ENCODE results near the gene FAM156A.
A peak's percentile ranks its signal among the peaks of the same experiment; 100 is the strongest.
"Not testable (repeated sequence)": the region's sequence is repeated elsewhere in the genome, so short reads cannot be mapped to it uniquely, and the experiment has no call there.

The FAM156A gene

DNA sequence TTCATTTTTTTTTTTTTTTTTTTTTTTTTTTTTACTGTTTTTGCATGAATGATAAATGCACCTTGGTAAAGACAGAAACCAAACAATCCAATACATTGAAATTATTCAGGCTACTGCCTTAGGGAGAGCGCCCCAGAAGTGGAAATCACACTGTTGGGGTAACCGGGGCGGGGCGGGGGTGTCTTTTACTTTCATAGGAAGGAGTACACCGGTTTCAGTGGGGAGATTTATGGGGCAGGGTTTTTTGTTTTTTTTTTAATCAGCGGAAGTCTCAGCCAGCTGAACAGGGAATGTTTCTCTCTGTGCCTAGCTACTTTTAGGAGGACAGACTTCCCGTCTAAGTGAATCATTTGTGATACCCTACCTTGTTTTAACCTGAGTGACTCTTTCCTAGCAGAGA is 643 bp upstream of the FAM156A start:
- DNase-seq: not testable (repeated sequence)

DNA sequence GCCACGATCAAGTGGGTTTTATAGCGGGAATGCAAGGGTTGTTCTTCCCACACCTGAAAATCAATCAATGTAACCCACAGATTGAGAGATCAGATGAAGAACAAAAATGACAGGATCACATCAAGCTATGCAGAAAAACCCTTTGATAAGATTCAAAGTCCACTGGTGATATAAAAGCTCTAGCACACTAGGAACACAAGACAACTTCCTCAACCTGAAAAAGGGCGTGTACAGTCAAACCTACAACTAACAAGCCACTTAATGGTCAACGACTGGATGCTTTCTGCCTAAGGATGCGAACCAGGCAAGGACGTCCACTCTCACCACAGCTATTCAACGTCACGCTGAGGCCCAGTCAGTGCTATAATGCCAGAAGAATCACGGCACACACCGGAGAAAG is 8.4 kb downstream of the FAM156A start:
- DNase-seq: not testable (repeated sequence)

DNA sequence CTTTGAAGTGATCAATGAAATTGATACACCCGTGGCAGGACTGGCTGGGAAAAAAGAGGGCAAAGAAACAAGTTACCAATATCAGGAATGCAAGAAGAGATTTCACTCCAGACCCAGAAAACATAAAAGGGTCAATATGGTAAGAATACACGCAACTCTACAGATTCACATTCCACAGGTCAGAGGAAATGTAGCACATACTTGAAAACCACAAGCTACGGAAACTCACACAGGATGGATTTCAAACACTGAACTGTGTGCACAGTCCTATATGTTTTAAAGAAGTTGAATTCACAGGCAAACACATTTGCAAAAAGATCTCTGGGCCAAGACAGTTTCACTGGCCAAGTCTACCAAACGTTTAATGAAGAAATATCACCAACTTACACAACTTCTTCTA is 9.0 kb downstream of the FAM156A start:
- DNase-seq: not testable (repeated sequence)

DNA sequence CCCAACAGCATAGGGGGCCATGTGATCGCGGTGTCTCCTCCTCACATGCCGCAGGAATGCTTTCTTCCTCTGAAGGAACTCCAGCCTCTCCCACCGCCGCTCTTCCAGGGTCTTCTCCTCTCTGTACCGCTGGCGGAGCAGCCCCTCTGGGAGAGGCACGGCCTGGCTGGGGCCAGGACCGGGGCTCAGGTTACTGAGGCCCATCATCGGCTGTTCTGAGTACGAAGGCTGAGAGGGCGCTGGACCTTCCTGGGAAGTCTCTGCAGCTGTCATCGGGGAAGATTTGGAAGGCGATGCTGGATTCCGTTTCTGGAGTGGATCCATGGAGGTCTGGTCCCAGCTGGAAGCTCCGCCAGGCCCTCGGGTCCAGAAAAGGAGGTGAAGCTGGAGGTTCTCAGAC is 10.1 kb downstream of the FAM156A start:
- DNase-seq: not testable (repeated sequence)

DNA sequence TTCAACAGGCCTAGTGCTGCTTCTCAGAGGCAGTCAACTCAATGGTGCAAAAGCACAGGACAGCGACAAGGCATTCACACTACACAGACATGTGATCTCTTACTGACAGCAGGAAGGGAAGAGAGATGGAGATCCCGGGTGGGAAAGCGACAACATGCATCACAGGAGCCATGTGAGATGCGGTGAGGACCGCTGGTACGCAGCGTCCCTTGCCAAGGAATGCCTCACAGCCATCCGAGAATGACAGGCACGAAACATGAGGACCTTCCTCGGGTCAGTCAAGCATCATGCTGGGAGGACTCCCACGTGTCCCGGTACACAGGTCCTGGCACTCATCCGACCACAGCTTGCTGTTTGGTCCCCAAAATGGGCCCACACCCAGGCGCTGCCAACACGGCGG is 10.8 kb downstream of the FAM156A start:
- not testable (repeated sequence) for DNase-seq

DNA sequence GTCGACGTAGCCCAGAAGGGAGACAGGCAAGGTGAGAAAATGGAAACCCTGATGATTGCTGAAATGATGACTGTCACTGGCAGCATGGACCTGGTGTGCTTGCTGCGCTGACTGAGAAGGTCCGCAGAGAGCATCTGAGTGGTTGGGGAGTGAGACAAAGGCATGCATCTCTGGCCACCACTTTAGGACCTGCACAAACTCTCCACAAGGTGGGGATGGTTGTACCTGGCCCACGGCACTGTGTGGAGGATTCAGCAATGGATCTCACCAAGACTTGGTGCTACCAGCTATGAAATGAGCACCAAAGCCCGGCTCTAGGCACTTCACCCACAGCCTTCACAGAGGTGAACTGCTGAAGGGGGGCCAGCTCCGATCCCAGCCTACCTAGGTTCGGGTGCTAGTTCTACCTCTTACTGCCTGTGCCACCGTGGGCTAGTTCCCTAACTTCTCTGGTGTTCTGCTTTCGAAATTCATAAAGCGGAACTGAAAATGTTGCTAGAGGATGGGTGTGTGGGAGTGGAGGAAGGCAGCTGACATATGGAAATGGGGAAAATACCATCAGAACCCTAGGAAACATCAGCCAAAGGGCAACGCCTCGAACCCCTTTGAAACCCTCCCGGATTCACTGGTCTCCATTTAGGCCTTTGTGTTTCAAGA is 12.4 kb downstream of the FAM156A start:
- DNase-seq: not testable (repeated sequence)

DNA sequence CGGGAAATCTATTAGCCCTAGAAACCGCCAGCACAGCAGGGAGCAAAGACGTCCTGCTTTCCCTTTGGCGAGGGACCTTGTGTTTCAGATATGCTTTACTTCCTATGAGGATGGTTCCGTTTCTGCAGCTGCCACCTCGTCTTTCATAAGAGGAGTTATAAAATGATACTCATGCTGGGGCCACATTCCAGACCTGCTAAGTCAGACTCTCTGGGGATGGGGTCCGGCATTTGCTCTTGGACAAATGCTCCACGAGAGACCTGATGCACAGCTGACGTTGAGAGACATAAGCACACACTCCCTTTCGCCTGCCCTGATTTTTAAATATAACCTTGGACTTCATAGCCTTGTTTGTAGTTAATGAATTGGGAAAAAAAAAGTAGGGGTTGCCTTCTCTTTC is 16.6 kb downstream of the FAM156A start:
- not testable (repeated sequence) for DNase-seq

DNA sequence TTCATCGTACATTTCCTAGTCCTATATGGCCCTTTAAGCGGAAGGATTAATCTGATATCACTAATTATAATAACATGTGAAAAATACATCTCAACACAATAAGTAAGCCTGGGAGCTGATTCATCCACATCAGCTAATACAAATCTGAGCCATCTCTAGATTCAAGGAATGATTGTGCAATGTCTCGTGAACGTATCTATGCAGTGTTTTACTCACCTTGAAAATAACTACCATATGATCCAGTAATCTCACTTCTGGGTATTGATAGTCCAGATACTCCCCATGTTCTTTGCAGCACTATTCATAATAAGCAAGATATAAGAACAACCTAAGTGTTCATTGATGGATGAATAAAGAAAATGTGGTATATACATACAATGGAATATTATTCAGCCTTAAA is 17.6 kb downstream of the FAM156A start:
- DNase-seq: not testable (repeated sequence)

DNA sequence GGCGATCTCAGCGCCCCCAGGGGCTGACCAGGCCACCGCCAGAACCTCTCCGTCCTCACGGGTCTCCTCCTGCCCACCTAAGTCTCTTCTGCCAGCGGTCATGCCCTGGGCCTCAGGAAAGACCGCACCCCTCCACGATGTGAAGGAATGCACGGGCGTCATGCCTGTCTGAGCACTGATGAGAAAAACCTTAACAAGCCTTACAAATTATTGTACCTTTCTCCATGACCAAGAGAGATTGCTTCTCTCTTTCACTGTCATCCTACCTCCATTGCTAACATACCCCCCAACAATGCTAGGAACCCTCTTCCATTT is 22.9 kb downstream of the FAM156A start:
- DNase-seq: not testable (repeated sequence)

DNA sequence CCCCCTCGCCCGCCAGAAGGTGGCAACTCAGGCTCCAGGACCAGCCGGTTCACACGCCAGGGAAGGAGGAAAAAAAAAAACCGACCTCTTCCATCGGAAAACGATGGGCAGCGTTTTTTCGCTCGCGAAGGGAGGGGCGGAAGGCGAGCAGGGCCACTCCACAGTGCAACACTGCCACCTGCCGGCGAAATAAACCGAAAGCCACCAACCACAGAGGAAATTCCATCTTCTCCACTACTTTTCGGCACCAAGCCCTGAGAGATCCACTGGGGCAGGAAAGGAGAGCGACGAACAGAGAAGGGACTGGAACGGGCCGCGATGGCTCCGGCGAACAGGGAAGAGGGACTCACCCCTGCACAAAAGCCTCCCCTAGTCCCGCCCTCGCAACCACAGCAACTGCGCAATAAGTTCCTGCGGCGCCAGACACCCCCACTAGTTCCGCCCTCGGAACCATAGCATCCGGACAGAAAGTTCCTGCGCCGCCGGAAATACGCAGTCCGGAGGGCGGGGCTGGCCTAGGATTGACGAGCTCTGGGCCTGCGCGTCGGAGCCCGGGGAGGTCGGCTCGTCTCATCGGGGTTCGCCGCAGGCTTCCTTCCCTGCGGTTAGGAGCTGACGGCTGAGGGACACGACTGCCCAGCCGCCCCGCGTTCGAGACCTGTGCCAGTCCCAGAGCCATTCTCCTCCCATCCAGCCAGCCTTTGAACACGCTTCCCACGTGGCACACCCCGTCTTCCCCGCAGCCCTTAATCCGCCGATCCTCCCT is 23.4 kb downstream of the FAM156A start:
- DNase-seq: peak; percentile 88 to 94

DNA sequence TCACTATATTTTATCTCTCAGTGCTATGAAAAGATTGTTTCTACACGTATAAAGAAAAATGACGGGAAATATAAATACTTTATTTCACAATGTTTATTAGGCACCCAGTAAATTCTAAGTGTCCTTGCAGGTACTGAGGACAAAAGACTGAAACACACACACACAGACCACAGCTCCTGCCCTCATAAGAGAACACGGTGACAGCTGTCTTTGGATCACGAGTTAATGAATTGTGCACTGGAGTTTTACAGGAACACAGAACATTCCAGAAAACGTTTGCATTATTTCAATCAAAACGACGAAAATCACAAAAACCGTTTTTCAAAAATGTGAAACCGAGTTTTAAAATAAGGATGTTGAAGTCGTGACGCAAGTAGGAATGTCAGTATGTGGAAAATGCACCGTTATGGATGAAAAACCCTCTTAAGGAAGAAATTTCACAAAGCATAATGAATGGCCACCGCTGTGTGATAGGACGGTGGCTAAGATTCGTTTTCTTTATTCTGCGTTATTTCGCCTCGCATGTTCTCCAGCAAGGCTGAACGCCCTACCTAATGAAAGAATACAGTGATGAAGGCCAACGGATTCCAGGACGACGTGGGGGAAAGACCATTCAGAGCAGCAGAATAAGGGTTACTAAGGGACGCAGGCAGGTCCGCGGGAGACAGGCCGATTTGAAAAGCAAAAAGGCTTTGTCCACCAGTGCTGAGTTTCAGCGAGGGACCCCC is 24.2 kb downstream of the FAM156A start:
- DNase-seq: peak in 1 of 2 donors; percentile 52

DNA sequence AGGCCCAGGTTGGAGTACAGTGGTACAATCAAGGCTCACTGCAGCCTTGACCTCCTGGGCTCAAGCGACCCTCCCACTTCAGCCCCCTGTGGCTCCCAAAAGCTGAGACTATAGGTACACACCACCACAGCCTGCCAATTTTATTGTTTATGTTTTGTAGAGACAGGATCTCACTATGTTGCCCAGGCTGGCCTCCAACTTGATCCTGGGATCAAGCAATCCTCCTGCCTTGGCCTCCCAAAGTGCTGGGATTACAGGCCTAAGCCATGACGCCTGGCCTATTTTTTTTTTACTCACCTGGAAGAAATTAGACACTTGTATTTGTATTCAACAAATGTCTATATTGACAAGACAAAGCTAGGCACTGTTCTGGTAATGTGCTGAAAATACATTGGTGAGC is 25.1 kb downstream of the FAM156A start:
- no peak for DNase-seq

DNA sequence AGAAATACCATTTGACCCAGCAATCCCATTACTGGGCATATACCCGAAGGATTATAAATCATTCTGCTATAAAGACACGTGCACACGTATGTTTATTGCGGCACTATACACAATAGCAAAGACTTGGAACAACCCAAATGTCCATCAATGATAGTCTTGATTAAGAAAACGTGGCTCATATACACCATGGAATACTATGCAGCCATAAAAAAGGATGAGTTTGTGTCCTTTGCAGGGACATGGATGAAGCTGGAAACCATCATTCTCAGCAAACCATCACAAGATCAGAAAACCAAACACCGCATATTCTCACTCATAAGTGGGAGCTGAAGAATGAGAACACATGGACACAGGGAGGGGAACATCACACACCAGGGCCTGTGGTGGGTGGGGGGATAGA is 28.1 kb downstream of the FAM156A start:
- not testable (repeated sequence) for DNase-seq

DNA sequence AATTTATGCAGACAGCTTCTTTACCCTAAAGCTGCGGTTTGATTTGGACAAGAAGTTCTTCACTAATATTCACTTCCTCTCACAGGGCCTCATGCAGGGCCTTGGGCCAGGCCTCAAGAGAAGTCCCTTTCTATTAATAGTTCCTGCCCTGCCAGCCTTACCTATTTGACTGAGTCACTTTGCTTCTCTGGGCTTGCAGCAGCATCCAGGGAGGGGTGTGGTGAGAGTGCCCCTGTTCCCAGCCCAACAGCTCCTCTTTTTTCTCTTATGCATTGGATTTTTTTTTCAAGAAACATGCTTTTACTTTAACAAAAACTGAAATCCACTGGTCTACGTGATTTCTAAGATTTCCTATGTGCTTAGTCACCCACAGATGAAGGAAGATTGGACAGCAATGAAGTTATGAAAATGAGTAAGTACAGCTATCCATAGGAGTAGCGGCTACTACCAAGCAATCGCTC is 34.5 kb downstream of the FAM156A start:
- no peak for DNase-seq

DNA sequence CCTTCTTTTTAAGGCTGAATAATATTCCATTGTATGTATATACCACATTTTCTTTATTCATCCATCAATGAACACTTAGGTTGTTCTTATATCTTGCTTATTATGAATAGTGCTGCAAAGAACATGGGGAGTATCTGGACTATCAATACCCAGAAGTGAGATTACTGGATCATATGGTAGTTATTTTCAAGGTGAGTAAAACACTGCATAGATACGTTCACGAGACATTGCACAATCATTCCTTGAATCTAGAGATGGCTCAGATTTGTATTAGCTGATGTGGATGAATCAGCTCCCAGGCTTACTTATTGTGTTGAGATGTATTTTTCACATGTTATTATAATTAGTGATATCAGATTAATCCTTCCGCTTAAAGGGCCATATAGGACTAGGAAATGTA is 43.6 kb downstream of the FAM156A start:
- DNase-seq: not testable (repeated sequence)

DNA sequence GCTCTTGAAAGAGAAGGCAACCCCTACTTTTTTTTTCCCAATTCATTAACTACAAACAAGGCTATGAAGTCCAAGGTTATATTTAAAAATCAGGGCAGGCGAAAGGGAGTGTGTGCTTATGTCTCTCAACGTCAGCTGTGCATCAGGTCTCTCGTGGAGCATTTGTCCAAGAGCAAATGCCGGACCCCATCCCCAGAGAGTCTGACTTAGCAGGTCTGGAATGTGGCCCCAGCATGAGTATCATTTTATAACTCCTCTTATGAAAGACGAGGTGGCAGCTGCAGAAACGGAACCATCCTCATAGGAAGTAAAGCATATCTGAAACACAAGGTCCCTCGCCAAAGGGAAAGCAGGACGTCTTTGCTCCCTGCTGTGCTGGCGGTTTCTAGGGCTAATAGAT is 44.6 kb downstream of the FAM156A start:
- DNase-seq: not testable (repeated sequence)

DNA sequence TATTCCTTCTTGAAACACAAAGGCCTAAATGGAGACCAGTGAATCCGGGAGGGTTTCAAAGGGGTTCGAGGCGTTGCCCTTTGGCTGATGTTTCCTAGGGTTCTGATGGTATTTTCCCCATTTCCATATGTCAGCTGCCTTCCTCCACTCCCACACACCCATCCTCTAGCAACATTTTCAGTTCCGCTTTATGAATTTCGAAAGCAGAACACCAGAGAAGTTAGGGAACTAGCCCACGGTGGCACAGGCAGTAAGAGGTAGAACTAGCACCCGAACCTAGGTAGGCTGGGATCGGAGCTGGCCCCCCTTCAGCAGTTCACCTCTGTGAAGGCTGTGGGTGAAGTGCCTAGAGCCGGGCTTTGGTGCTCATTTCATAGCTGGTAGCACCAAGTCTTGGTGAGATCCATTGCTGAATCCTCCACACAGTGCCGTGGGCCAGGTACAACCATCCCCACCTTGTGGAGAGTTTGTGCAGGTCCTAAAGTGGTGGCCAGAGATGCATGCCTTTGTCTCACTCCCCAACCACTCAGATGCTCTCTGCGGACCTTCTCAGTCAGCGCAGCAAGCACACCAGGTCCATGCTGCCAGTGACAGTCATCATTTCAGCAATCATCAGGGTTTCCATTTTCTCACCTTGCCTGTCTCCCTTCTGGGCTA is 48.9 kb downstream of the FAM156A start:
- not testable (repeated sequence) for DNase-seq

DNA sequence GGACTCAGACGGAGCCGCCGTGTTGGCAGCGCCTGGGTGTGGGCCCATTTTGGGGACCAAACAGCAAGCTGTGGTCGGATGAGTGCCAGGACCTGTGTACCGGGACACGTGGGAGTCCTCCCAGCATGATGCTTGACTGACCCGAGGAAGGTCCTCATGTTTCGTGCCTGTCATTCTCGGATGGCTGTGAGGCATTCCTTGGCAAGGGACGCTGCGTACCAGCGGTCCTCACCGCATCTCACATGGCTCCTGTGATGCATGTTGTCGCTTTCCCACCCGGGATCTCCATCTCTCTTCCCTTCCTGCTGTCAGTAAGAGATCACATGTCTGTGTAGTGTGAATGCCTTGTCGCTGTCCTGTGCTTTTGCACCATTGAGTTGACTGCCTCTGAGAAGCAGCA is 50.4 kb downstream of the FAM156A start:
- DNase-seq: not testable (repeated sequence)

DNA sequence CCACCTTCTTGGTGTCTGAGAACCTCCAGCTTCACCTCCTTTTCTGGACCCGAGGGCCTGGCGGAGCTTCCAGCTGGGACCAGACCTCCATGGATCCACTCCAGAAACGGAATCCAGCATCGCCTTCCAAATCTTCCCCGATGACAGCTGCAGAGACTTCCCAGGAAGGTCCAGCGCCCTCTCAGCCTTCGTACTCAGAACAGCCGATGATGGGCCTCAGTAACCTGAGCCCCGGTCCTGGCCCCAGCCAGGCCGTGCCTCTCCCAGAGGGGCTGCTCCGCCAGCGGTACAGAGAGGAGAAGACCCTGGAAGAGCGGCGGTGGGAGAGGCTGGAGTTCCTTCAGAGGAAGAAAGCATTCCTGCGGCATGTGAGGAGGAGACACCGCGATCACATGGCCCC is 51.2 kb downstream of the FAM156A start:
- DNase-seq: not testable (repeated sequence)

DNA sequence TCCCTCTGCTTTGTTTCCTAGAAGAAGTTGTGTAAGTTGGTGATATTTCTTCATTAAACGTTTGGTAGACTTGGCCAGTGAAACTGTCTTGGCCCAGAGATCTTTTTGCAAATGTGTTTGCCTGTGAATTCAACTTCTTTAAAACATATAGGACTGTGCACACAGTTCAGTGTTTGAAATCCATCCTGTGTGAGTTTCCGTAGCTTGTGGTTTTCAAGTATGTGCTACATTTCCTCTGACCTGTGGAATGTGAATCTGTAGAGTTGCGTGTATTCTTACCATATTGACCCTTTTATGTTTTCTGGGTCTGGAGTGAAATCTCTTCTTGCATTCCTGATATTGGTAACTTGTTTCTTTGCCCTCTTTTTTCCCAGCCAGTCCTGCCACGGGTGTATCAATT is 52.2 kb downstream of the FAM156A start:
- not testable (repeated sequence) for DNase-seq

DNA sequence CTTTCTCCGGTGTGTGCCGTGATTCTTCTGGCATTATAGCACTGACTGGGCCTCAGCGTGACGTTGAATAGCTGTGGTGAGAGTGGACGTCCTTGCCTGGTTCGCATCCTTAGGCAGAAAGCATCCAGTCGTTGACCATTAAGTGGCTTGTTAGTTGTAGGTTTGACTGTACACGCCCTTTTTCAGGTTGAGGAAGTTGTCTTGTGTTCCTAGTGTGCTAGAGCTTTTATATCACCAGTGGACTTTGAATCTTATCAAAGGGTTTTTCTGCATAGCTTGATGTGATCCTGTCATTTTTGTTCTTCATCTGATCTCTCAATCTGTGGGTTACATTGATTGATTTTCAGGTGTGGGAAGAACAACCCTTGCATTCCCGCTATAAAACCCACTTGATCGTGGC is 52.8 kb downstream of the FAM156A start:
- not testable (repeated sequence) for DNase-seq

Data from hippocampal formation (tissue), 2 donors.